HG03558 (cell line): ENCODE data around the gene FATE1.

ENCODE experiments used
- ATAC-seq: cut with Tn5 transposase; IDR thresholded peaks from one replicate; pipeline ENCODE4 v1.9.1; 2021; ENCODE audit warnings: moderate number of reproducible peaks; ENCODE audit not compliant: unreplicated experiment; ENCODE audit errors: extremely low read depth

The FATE1 gene

GRCh38 chrX:151737494-151737893 is 21.7 kb downstream of the FATE1 start:
- no peak for ATAC-seq

GRCh38 chrX:151738751-151739150 is 22.9 kb downstream of the FATE1 start:
- no peak for ATAC-seq

- no peak for ATAC-seq
Observed at GRCh38 chrX:151741606-151742005, 25.8 kb downstream of the FATE1 start.

- no peak for ATAC-seq
Observed at GRCh38 chrX:151742311-151742710, 26.5 kb downstream of the FATE1 start.

GRCh38 chrX:151743651-151744470 is 28.0 kb downstream of the FATE1 start:
- no peak for ATAC-seq

- no peak for ATAC-seq
Observed at GRCh38 chrX:151745651-151746050, 29.8 kb downstream of the FATE1 start.

- no peak for ATAC-seq
Observed at GRCh38 chrX:151746502-151746901, 30.7 kb downstream of the FATE1 start.

GRCh38 chrX:151750511-151750910 is 34.7 kb downstream of the FATE1 start:
- ATAC-seq: no peak

- ATAC-seq: no peak
Observed at GRCh38 chrX:151752847-151753246, 37.0 kb downstream of the FATE1 start.

GRCh38 chrX:151753313-151754046 is 37.6 kb downstream of the FATE1 start:
- no peak for ATAC-seq

GRCh38 chrX:151754047-151754429 is 38.2 kb downstream of the FATE1 start:
- ATAC-seq: no peak

- no peak for ATAC-seq
Observed at GRCh38 chrX:151754641-151755215, 38.9 kb downstream of the FATE1 start.

- no peak for ATAC-seq
Observed at GRCh38 chrX:151759041-151759708, 43.3 kb downstream of the FATE1 start.

- ATAC-seq: no peak
Observed at GRCh38 chrX:151762802-151763201, 47.0 kb downstream of the FATE1 start.

- no peak for ATAC-seq
Observed at GRCh38 chrX:151763711-151764110, 47.9 kb downstream of the FATE1 start.

- ATAC-seq: no peak
Observed at GRCh38 chrX:151765026-151765425, 49.2 kb downstream of the FATE1 start.

- ATAC-seq: no peak
Observed at GRCh38 chrX:151771726-151772125, 55.9 kb downstream of the FATE1 start.
